GM11168 (cell line): ENCODE data around the gene STIMATE.

Experiments
- in situ Hi-C: fragments of 300-500 bp; cut with MboI; formaldehyde crosslinking; loops from one replicate; pipeline ENCODE4 v1.12.0; 2022; ENCODE audit warnings: low sequenced_read_pairs; ENCODE audit not compliant: unreplicated experiment

The STIMATE gene

GRCh38 chr3:52796411-52796810 lies 100.9 kb downstream of the STIMATE start:
- in situ Hi-C loops, result no loop called here

- in situ Hi-C loops, result no loop called here
These were observed 101.9 kb downstream of the STIMATE start for GRCh38 chr3:52795298-52795900.

GRCh38 chr3:52794612-52795099 lies 102.7 kb downstream of the STIMATE start, which contains the start of gene ITIH3:
Gene ITIH3, plus strand, starts transcription at chr3:52794796. Its CDS starts 8 bp downstream, at chr3:52794804.
- in situ Hi-C loops, result no loop called here

GRCh38 chr3:52793702-52794611 lies 103.4 kb downstream of the STIMATE start:
- in situ Hi-C loops, result no loop called here

GRCh38 chr3:52792961-52793695 lies 104.2 kb downstream of the STIMATE start:
- in situ Hi-C loops, result no loop called here

GRCh38 chr3:52792413-52792812 lies 104.9 kb downstream of the STIMATE start:
- in situ Hi-C loops, result no loop called here

GRCh38 chr3:52791928-52792327 lies 105.4 kb downstream of the STIMATE start:
- in situ Hi-C loops, result no loop called here

- in situ Hi-C loops, result no loop called here
These were observed 106.0 kb downstream of the STIMATE start for GRCh38 chr3:52791366-52791765.

GRCh38 chr3:52790741-52791140 lies 106.6 kb downstream of the STIMATE start:
- in situ Hi-C loops, result no loop called here

- in situ Hi-C loops, result no loop called here
These were observed 107.0 kb downstream of the STIMATE start for GRCh38 chr3:52790337-52790736.

- in situ Hi-C loops, result no loop called here
These were observed 107.7 kb downstream of the STIMATE start for GRCh38 chr3:52789746-52790040.

GRCh38 chr3:52788890-52789745 lies 108.2 kb downstream of the STIMATE start:
- in situ Hi-C loops, result no loop called here

- in situ Hi-C loops, result no loop called here
These were observed 109.4 kb downstream of the STIMATE start for GRCh38 chr3:52787672-52788625.

- in situ Hi-C loops, result no loop called here
These were observed 110.1 kb downstream of the STIMATE start for GRCh38 chr3:52787246-52787645.
